Measurements from ENCODE around the gene CHST10.

GRCh38 chr2:100344433-100344832, 73.0 kb downstream of the CHST10 start:
- TF ChIP-seq CTCF (conservative IDR thresholded peaks at IDR 0.05; ENCODE audit: low read depth, low read length) (no peak), EZH2phosphoT487 (IDR thresholded peaks at IDR 0.05; ENCODE audit: borderline replicate concordance, low read length) (no peak)
